ENCODE results near the gene SLC38A7. TPM values are rescaled to one million over a fixed set of nuclear protein-coding genes. Genes with fewer than 3 reads are reported as not detected.

The SLC38A7 gene
- total and polyA plus RNA-seq, 2 donors (not counting 1 experiment from before 2014, with no cell fraction given) = 8.3 to 23.9 TPM

- Mint-ChIP-seq H3K9me3 (ENCODE audit: insufficient read depth) (no peaks in the 10 kb centered on the region), H3K27ac (no peak overlapping the region), H3K4me1 (peaks cover 20% of the 10 kb centered on the region), H3K4me3 (no peak overlapping the region), H3K27me3 (no peaks in the 10 kb centered on the region)
- no CpG with 5 or more reads among the region's 3 CpGs for WGBS (ENCODE audit: insufficient coverage)
- peaks cover 94% of the 10 kb centered on the region for H4K20me1 ChIP-seq (ENCODE audit: control insufficient read depth, insufficient read depth, low read length, poor library complexity, severe bottlenecking)
- ATAC-seq (ENCODE audit: low read depth) (no peak), DNase-seq (no peak)
- no peak overlapping the region for H3K4me2 ChIP-seq (replicated peaks; ENCODE audit: low read depth, low read length, poor library complexity, severe bottlenecking)
- no peak overlapping the region for H2AFZ ChIP-seq (ENCODE audit: insufficient read depth, low read depth, low read length, poor library complexity, severe bottlenecking)
- peaks cover 14 to 41% of the 10 kb centered on the region in 2 experiments for H3K36me3 ChIP-seq (replicated peaks in 1 of 2; ENCODE audit: control extremely low read depth in 1 of 2, control insufficient read depth in 1 of 2, extremely low read depth in 1 of 2, insufficient read depth in 2 of 2, low read length in 1 of 2)
- POLR2A ChIA-PET = no interaction called here
- TF ChIP-seq CTCF (IDR thresholded peaks at IDR 0.05) = no peak
- TF ChIP-seq EZH2 (IDR thresholded peaks at IDR 0.05; ENCODE audit: borderline replicate concordance, insufficient read depth, low read depth, low read length, poor library complexity, severe bottlenecking) = no peak
- H3K79me2 ChIP-seq (ENCODE audit: control insufficient read depth, insufficient read depth, low read length) = peaks cover 100% of the 10 kb centered on the region
- no peaks in the 10 kb centered on the region for H3K9me3 ChIP-seq (ENCODE audit: control extremely low read depth in 1 of 3, control insufficient read depth in 2 of 3, insufficient read depth in 1 of 3, low read length in 2 of 3)
- no peaks in the 10 kb centered on the region for H3K27me3 ChIP-seq (replicated peaks in 1 of 4; ENCODE audit: control extremely low read depth in 1 of 4, control insufficient read depth in 3 of 4, insufficient read depth in 4 of 4, low read length in 3 of 4)
- H3K4me1 ChIP-seq (ENCODE audit: control insufficient read depth in 2 of 2, insufficient read depth in 2 of 2, low read length in 2 of 2) = no peaks in the 10 kb centered on the region
- CTCF ChIA-PET = no interaction called here
- H3K27ac ChIP-seq (ENCODE audit: low read length in 2 of 2) = peak overlapping the region in 1 of 2 donors; percentile 34
- no peak overlapping the region for H3K9ac ChIP-seq (ENCODE audit: low read length)
- no peak overlapping the region for H3K4me3 ChIP-seq (ENCODE audit: control extremely low read depth in 1 of 5, extremely low read depth in 1 of 5, insufficient read depth in 1 of 5, low read depth in 2 of 5, low read length in 4 of 5)
- intact Hi-C loops (cut with micrococcal nuclease) = no loop called here
Observed at GRCh38 chr16:58615280-58615679, 69.3 kb downstream of the SLC38A7 start.

Other genes starting within 250 kb of the SLC38A7 start
- 0.96 and 3.6 TPM in 2 replicates for gene NDRG4, start 184.6 kb downstream of the SLC38A7 start, total RNA-seq
- 0.97 and 1.1 TPM in 2 replicates for gene NDRG4, start 184.6 kb downstream of the SLC38A7 start, polyA plus RNA-seq
- 37.4 and 41.0 TPM in 2 replicates for gene SETD6, start 169.3 kb downstream of the SLC38A7 start, total RNA-seq
- 24.2 and 26.5 TPM in 2 replicates for gene SETD6, start 169.3 kb downstream of the SLC38A7 start, polyA plus RNA-seq
- gene CNOT1, start 54.9 kb downstream of the SLC38A7 start, total RNA-seq = 246 and 268 TPM in 2 replicates
- 211 and 374 TPM in 2 replicates for gene CNOT1, start 54.9 kb downstream of the SLC38A7 start, polyA plus RNA-seq
- 31.2 and 33.6 TPM in 2 replicates for gene GOT2, start 49.5 kb upstream of the SLC38A7 start, total RNA-seq
- 15.8 and 16.0 TPM in 2 replicates for gene GOT2, start 49.5 kb upstream of the SLC38A7 start, polyA plus RNA-seq

All from B cell (primary cell).